Measurements from ENCODE around the gene RNF157. TPM values are rescaled to one million over a fixed set of nuclear protein-coding genes. Genes with fewer than 3 reads are reported as not detected.

The RNF157 gene
- total and polyA plus RNA-seq, 10 of the 15 experiments (the other 5 are each of a cell fraction or from before 2014, with no cell fraction given) = 1.4 to 15.9 (median 9.6) TPM

DNA sequence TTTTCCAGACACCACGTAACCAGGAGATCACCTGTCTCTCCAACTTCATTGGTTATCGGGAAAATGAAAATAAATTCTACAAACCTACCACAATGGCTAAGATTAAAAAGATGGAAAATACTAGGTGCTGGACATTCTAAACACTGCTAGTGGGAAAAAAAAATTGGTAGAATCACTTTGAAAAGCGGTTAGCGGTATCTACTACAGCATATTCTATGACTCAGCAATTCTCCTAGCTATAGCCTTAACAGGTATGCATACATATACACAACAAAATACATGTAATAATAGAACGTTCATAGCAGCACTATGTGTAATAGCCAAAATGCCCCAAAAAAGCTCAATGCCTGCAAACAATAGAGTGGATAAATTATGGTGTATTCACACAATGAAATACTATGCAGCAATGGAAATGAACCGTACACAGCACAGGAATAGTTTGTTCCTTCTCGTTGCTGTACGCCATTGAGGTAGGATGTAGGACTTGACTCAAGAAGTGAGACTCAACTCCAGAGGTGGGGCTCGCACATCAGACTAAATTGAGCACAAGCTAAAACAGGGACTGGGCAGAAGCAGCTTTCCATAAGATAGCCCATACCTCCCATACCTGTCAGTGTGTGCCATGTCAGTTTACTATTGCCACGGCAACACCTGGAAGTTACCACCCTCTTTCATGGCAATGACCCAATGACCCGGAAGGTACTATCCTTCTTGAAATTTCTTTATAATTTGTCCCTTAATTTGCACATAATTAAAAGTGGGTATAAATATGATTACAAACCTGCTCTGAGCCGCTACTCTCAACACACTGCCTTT is 44.8 kb downstream of the RNF157 start:
- in situ Hi-C loops (cut with MboI) = no loop called here
- FAIRE-seq (no peak), ATAC-seq (no peak), DNase-seq (ENCODE audit: low read depth, low spot score) (no peak)
- Histone ChIP-seq H3K27ac (ENCODE audit: control insufficient read depth, insufficient read depth) (no peak overlapping the region), H3K9ac (ENCODE audit: control insufficient read depth, insufficient read depth, low read length) (no peak overlapping the region), H2AFZ (ENCODE audit: control insufficient read depth, low read depth, low read length) (no peak overlapping the region), H3K27me3 (replicated peaks in 1 of 2; ENCODE audit: control insufficient read depth in 2 of 2, insufficient read depth in 2 of 2, low read length in 1 of 2) (no peaks in the 10 kb centered on the region), H3K4me1 (ENCODE audit: control insufficient read depth, insufficient read depth, low read length) (peaks cover 18% of the 10 kb centered on the region), H3K36me3 (ENCODE audit: control insufficient read depth in 2 of 2, insufficient read depth in 2 of 2, low read length in 1 of 2) (no peaks in the 10 kb centered on the region), H3K4me3 (no peak overlapping the region), H4K20me1 (ENCODE audit: control insufficient read depth, insufficient read depth) (no peaks in the 10 kb centered on the region), H3K9me3 (replicated peaks; ENCODE audit: control insufficient read depth, insufficient read depth, low read length) (no peaks in the 10 kb centered on the region), H3K4me2 (ENCODE audit: control insufficient read depth, insufficient read depth) (no peak overlapping the region), H3K79me2 (ENCODE audit: control insufficient read depth, insufficient read depth, low read length) (no peaks in the 10 kb centered on the region)
- POLR2A ChIA-PET = interaction anchor here (1.5 kb wide), 1 partner anchor 12 kb away, joined by 3 read pairs; no protein-coding TSS in a partner anchor
- RAD21 ChIA-PET (ENCODE audit: unreplicated experiment) = no interaction called here
- BruUV-seq (replicated peaks) = no TSS peak
- SMC1A ChIA-PET (ENCODE audit: uncharacterized antibody, unreplicated experiment) = interaction anchor here (0.6 to 2.3 kb wide), 5 partner anchors 9 to 217 kb away, joined by 3 to 12 read pairs (median 4); partner anchors contain the start of genes ACOX1 and TEN1
- intact Hi-C loops (cut with micrococcal nuclease; ENCODE audit: unreplicated experiment) = no loop called here
- CTCF ChIA-PET = interaction anchor here (0.6 to 3.7 kb wide), 4 partner anchors 8 to 52 kb away, joined by 3 to 16 read pairs (median 3); no protein-coding TSS in a partner anchor
- TF ChIP-seq HCFC1 (IDR thresholded peaks at IDR 0.05; ENCODE audit: low read length) (no peak), TAF1 (IDR thresholded peaks at IDR 0.05; ENCODE audit: borderline replicate concordance, low read depth, low read length) (no peak), DPF2 (IDR thresholded peaks at IDR 0.05) (no peak), USF1 (IDR thresholded peaks at IDR 0.05; ENCODE audit: borderline replicate concordance, extremely low read length, insufficient read depth, low read depth, low read length) (no peak), FOXK2 (IDR thresholded peaks at IDR 0.05) (no peak), EZH2 (IDR thresholded peaks at IDR 0.05; ENCODE audit: borderline replicate concordance, control insufficient read depth, low read depth, low read length) (no peak), RAD21 (IDR thresholded peaks at IDR 0.05; ENCODE audit: insufficient read depth, low read depth, low read length) (no peak), PAX8 (IDR thresholded peaks at IDR 0.05) (no peak), MTA2 (IDR thresholded peaks at IDR 0.05; ENCODE audit: low read depth) (no peak)
- TF ChIP-seq, protein P1, sequence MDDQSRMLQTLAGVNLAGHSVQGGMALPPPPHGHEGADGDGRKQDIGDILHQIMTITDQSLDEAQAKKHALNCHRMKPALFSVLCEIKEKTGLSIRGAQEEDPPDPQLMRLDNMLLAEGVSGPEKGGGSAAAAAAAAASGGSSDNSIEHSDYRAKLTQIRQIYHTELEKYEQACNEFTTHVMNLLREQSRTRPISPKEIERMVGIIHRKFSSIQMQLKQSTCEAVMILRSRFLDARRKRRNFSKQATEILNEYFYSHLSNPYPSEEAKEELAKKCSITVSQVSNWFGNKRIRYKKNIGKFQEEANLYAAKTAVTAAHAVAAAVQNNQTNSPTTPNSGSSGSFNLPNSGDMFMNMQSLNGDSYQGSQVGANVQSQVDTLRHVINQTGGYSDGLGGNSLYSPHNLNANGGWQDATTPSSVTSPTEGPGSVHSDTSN (IDR thresholded peaks at IDR 0.05; ENCODE audit: insufficient replicate concordance, low read depth, low read length) = no peak
- TF ChIP-seq, protein P2, sequence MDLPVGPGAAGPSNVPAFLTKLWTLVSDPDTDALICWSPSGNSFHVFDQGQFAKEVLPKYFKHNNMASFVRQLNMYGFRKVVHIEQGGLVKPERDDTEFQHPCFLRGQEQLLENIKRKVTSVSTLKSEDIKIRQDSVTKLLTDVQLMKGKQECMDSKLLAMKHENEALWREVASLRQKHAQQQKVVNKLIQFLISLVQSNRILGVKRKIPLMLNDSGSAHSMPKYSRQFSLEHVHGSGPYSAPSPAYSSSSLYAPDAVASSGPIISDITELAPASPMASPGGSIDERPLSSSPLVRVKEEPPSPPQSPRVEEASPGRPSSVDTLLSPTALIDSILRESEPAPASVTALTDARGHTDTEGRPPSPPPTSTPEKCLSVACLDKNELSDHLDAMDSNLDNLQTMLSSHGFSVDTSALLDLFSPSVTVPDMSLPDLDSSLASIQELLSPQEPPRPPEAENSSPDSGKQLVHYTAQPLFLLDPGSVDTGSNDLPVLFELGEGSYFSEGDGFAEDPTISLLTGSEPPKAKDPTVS (IDR thresholded peaks at IDR 0.05; ENCODE audit: low read depth, low read length) = no peak
- WGBS (ENCODE audit: insufficient coverage, insufficient replicate concordance, low lambda C conversion rate, missing lambda C conversion rate) = 97% methylated on average over 12 of the region's 12 CpGs

Data from GM12878 (cell line).